MCF 10A (cell line): ENCODE results near the gene PAGE5. TPM values are rescaled to one million over a fixed set of nuclear protein-coding genes. Genes with fewer than 3 reads are reported as not detected.

Source experiments
- BruUV-seq: library from RNA; stranded (reverse); fragments of 400-500 nt; replicated peaks from 2 replicates; lab custom pipeline; 2021; lab: Mats Ljungman, UMichigan
- CTCF ChIA-PET: fragments of 300-600 bp; sonication (Branson Sonifier 250); formaldehyde crosslinking; extraction: SDS; loops from one replicate; lab custom pipeline; 2021; ENCODE audit warnings: antibody characterized with exemption, inconsistent platforms; lab: Yijun Ruan, JAX
- POLR2A ChIA-PET: fragments of 300-600, 350-650 bp; sonication (Branson Sonifier 250); formaldehyde crosslinking; extraction: SDS; loops from one replicate; lab custom pipeline; 2020; ENCODE audit warnings: antibody characterized with exemption, inconsistent platforms; lab: Yijun Ruan, JAX
- DNase-seq: peaks from one replicate; pipeline ENCODE4 v3.0.0-alpha.2; 2018; ENCODE audit not compliant: unreplicated experiment
- H3K27ac Mint-ChIP-seq: one replicate; pipeline ENCODE4 v1.8.0; 2022; ENCODE audit warnings: mild to moderate bottlenecking, low read depth, mixed read lengths; ENCODE audit not compliant: unreplicated experiment
- H3K27me3 Mint-ChIP-seq: one replicate; pipeline ENCODE4 v1.8.0; 2022; ENCODE audit warnings: mixed read lengths; ENCODE audit not compliant: insufficient read depth, unreplicated experiment
- H3K36me3 Mint-ChIP-seq: one replicate; pipeline ENCODE4 v1.8.0; 2022; ENCODE audit warnings: mild to moderate bottlenecking, moderate library complexity, mixed read lengths; ENCODE audit not compliant: insufficient read depth, unreplicated experiment
- H3K4me1 Mint-ChIP-seq: one replicate; pipeline ENCODE4 v1.8.0; 2022; ENCODE audit warnings: mixed read lengths; ENCODE audit not compliant: insufficient read depth, unreplicated experiment
- H3K4me3 Mint-ChIP-seq: one replicate; pipeline ENCODE4 v1.8.0; 2022; ENCODE audit warnings: mild to moderate bottlenecking, moderate library complexity, mixed read lengths; ENCODE audit not compliant: unreplicated experiment
- H3K9me3 Mint-ChIP-seq: one replicate; pipeline ENCODE4 v1.8.0; 2022; ENCODE audit warnings: mixed read lengths; ENCODE audit not compliant: unreplicated experiment
- intact Hi-C: fragments of 100-400 bp; cut with micrococcal nuclease; formaldehyde crosslinking; loops from 2 replicates; pipeline ENCODE4 v1.14.1; 2022
- total RNA-seq: library from RNA; stranded (reverse); gene quantifications from 2 replicates; pipeline ENCODE4 v1.2.3, GENCODE V29; 2022
- TF ChIP-seq, protein P1 (sequence below): fragments of 200-600 bp; IDR thresholded peaks from one replicate; pipeline ENCODE4 v1.8.0; 2022; ENCODE audit warnings: antibody characterized with exemption, mild to moderate bottlenecking; ENCODE audit not compliant: unreplicated experiment

PAGE5 gene
- total RNA-seq, 1 experiment from 2014 or later: not detected

DNA sequence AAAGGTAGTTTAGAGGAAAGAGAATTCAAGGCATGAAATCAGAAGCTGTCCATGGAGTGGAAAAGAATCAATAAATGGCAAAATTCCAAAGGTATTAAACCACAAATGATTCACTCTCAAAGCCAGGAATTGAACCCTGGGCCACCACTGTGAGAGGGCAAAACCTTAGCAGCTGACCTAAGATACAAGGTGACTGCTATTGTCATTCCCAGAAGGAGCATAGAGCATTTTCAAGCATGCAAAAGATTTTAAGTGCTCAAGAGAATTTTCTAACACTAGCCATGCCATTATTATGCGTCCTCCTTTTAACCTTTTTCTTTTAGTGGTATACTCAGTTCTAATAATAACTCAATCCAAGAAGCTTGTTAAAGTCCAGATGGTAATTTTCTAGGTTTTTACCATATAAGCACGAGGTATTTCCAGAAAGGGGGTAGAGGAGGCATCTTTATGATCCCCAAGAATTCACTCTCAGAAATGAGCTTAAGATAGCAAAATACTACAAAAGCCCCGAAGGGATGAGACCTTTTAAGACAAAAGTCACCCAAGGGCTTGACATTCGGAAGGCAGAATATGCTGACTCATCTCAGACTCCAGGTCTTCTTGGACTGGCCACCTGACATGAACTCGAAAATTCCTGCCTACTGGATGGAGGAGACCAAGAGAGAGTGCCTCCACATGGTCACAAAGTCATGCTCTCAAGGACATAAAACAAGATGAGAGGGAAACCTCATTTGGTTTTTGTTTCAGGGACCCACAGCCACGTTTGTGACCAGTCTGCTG is 13.8 kb upstream of the PAGE5 start:
- BruUV-seq: no TSS peak
- POLR2A ChIA-PET: interaction anchor here (0.6 kb wide), 1 partner anchor 432 kb away, joined by 3 read pairs; no protein-coding TSS in a partner anchor
- Mint-ChIP-seq H3K27ac (no peak overlapping the region), H3K9me3 (no peaks in the 10 kb centered on the region), H3K36me3 (no peaks in the 10 kb centered on the region), H3K4me3 (no peak overlapping the region), H3K4me1 (peaks cover 12% of the 10 kb centered on the region), H3K27me3 (peaks cover 31% of the 10 kb centered on the region)
- no peak for DNase-seq
- intact Hi-C loops: no loop called here
- CTCF ChIA-PET: interaction anchor here (1.1 kb wide), 1 partner anchor 1893 kb away, joined by 3 read pairs; no protein-coding TSS in a partner anchor
- TF ChIP-seq, protein P1, sequence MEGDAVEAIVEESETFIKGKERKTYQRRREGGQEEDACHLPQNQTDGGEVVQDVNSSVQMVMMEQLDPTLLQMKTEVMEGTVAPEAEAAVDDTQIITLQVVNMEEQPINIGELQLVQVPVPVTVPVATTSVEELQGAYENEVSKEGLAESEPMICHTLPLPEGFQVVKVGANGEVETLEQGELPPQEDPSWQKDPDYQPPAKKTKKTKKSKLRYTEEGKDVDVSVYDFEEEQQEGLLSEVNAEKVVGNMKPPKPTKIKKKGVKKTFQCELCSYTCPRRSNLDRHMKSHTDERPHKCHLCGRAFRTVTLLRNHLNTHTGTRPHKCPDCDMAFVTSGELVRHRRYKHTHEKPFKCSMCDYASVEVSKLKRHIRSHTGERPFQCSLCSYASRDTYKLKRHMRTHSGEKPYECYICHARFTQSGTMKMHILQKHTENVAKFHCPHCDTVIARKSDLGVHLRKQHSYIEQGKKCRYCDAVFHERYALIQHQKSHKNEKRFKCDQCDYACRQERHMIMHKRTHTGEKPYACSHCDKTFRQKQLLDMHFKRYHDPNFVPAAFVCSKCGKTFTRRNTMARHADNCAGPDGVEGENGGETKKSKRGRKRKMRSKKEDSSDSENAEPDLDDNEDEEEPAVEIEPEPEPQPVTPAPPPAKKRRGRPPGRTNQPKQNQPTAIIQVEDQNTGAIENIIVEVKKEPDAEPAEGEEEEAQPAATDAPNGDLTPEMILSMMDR: no peak

DNA sequence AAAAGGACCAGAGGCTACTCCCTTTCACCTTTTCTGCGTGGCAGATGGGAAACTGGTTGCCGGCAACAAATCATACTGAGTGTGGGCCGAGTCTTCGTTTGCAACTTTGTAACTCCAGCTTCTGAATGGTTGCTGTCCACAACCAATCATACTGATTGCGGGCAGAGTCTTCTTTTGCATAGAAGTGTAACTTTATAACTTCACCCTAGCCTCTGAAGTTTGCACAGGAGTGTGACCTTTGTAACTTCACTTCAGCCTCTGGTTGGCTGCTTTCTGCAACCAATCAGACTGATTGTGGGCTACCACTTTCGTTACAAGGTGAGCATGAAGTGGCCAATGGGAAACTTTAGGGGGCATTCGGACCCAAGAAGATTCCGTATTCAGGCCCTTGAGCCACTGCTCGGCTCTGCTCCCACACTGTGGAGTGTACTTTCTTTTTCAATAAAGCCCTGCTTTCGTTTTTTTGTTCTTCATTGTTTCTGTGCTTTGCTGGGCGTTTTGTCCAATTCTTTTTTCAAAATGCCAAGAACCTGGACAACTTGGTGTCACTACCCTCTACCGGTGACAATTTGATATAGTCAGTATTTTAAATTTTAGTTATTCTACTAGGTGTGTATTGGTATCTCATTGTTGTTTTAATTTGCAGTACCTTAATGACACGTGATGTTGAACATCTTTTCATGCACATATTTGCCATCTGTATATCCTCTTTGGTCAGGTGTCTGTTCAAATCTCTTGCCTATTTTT is 9.0 kb upstream of the PAGE5 start:
- DNase-seq: no peak
- intact Hi-C loops: no loop called here

DNA sequence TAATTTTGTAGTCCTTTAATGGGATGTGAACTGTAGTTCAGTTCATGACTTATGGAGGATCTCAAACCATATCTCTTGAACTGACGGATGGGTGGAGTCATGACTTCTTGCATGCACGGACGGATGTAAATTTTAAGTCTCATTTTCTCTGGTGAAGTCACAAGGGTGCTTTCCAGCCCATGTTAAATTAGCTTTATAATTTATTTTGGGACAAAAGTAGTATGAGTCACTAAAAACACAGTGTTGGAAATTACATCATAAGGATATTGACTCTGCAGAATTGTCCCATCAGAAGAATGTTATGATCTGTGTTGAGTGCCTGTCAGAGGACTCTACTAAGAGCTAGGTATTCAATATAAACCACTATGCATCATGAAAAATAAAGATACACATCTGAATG is 6.8 kb upstream of the PAGE5 start:
- peaks cover 8% of the 10 kb centered on the region for H3K9me3 Mint-ChIP-seq
- BruUV-seq: no TSS peak
- intact Hi-C loops: no loop called here

More for the DNA sequence above, 9.0 kb upstream of the PAGE5 start:
- TF ChIP-seq, protein P1: no peak
- H3K4me3 Mint-ChIP-seq: no peak overlapping the region
- ChIA-PET CTCF (no interaction called here), POLR2A (no interaction called here)
- H3K27me3 Mint-ChIP-seq: peaks cover 13% of the 10 kb centered on the region
- no TSS peak for BruUV-seq
- H3K4me1 Mint-ChIP-seq: no peaks in the 10 kb centered on the region
- H3K27ac Mint-ChIP-seq: no peak overlapping the region
- no peaks in the 10 kb centered on the region for H3K36me3 Mint-ChIP-seq
- H3K9me3 Mint-ChIP-seq: peaks cover 7% of the 10 kb centered on the region

More for the DNA sequence above, 6.8 kb upstream of the PAGE5 start:
- DNase-seq: peak; percentile 1
- Mint-ChIP-seq H3K4me1 (no peaks in the 10 kb centered on the region), H3K4me3 (no peak overlapping the region), H3K27me3 (no peaks in the 10 kb centered on the region), H3K27ac (no peak overlapping the region), H3K36me3 (no peaks in the 10 kb centered on the region)
- ChIA-PET CTCF (no interaction called here), POLR2A (no interaction called here)
- TF ChIP-seq, protein P1: no peak
